Stromal cell of bone marrow (primary cell): ENCODE data around the gene DOK3.
"Not testable (repeated sequence)": the region's sequence is repeated elsewhere in the genome, so short reads cannot be mapped to it uniquely, and the experiment has no call there.

Experiments used
- DNase-seq: peaks from one replicate; pipeline ENCODE4 v3.0.0-alpha.2; 2012; ENCODE audit warnings: low read depth

The DOK3 gene

DNA sequence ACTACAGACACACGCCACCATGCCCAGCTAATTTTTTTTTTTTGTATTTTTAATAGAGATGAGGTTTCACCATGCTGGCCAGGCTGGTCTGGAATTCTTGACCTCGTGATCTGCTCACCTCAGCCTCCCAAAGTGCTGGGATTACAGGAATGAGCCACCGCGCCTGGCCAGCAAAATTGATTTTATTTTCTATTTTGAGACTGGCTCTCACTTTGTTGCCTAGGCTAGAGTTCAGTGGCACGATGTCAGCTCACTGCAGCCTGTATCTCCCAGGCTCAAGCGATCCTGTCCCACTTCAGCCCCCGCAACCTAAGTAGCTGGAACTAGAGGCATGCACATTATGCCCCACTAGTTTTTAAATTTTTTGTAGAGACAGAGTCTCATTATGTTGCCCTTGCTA lies 24.8 kb upstream of the DOK3 start:
- not testable (repeated sequence) for DNase-seq

DNA sequence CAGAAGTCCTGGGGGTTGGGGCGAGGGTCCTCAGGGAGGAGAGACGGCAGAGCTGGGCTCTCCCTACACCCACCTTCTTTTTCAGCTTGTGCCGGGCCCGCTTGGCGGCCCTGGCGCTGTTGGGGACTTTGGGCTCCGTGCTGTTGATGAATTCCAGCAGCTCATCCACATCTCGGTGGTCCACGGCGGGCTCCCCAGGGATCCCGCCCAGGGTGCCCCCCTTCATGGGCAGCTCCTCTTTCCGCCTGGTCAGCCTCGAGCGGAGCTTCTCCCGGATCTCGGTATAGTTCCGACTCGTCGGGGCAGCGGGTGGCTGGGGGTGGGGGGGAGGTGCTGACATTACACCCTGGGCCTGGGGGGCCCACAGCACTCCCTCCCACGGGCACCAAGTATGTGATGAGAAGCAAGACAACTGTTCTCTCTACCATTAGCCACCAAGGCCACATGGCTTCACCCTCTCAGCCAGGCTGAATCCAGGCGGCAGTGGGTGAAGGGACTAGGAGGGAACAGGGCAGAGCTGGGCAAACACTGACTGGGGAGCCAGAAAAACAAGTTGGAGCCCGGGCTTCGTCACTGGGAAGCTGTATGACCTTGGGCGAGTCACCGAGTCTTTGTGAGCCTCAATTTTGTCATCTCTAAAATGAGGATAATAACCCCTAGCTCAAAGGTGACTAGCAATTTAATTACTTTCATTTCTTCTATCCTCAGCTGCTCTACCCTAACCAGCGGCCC lies 21.7 kb upstream of the DOK3 start:
- no peak for DNase-seq

DNA sequence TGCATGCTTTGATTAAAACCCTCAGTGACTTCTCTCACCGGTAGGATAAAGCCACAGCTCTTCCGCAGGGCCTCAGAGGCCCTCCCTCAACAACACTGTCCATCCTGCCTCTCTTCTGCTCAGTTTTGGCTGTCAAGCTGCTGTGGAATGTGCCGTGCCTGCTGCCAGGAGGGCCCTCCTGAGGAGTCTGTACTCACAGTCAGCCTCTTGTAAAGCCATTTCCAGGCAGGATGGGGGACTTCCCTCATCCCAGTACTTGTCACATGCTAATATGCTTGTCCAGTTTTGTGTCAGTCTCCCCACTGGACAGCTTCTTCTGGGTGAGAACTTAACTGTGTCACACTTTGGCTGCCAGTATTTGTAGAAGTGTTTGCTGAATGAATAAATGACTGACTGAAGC lies 21.0 kb upstream of the DOK3 start:
- no peak for DNase-seq

DNA sequence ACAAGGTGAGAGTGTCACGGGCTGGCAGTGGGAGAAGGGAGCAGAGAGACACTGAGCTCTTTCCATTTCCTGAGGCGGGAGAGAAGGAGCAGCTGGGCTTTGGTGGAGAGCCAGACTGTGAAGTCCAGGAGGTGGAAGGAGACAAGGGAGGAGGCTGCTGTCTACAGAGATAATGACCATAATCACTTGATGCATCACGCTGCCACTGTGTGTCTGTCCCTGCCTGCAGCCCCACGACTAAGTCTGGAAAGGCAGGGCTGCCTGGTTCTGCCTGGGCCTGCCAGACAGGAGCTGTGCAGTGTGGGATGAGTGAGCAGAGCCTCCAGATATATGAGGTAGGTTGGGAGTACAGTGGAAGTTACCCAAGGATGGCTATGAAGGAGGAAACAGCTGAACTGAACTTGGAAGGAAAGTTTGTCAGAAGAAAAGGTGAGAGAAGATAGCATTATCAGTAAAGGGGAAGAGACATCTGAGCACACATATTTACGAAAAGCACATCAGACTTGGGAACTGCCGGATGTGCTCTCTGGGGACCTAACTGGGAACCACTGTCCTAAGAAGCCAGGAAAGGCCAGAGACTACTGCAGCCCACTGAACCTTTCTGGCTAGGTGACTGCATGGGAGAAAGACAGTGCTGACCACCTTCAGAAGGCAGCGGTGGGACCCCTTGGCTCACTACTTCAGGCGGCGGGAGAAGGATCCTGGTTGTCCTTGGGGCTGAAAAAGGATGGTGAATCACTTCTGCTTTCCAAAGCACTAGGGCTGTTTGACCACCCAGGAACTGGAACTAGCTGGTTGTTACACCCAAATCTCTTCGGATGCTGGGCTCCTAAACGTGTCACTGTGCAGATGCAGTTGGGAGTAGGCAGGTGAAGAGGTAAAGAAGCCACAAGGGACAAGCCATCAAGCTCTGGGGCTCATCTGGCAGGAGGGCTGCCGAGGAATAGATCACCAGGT lies 19.9 kb upstream of the DOK3 start:
- DNase-seq = no peak

DNA sequence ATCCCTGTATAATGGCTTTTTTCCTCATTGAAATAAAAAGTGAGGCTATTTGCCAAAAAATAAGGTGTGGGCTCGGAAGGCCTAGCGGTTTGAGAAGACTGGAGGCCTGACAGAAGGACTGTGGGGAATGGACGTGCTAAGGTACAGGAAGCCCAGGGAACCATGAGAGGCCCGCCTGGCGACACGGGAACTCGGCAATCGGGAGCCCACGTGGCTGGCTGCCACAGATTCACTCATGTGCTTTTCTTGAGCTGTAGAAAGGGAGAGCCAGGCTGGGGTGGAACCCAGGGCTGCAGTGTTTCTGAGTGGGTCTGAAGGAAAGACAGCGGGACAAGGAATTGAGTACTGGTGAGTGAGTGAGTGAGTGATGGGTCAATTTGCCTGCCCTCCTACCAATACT lies 19.0 kb upstream of the DOK3 start:
- DNase-seq = no peak

DNA sequence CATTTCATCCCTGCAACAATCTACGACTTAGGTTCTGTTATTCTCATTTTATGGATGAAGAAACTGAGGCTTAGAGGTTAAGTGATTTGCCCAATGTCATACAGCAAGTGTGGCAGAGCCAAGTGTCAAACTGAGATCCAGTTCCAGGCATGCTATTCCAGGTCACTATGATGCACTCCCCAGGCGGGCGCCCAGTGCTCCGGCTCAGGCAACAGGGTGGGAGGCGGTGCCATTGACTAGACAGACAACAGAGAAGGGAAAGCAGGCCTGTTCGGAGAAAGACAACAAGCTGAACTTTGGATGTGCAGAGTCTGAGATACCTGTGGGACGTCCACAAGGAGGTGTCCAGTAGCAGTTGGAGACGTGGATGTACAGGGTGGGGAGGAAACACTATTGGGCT lies 18.0 kb upstream of the DOK3 start:
- no peak for DNase-seq

DNA sequence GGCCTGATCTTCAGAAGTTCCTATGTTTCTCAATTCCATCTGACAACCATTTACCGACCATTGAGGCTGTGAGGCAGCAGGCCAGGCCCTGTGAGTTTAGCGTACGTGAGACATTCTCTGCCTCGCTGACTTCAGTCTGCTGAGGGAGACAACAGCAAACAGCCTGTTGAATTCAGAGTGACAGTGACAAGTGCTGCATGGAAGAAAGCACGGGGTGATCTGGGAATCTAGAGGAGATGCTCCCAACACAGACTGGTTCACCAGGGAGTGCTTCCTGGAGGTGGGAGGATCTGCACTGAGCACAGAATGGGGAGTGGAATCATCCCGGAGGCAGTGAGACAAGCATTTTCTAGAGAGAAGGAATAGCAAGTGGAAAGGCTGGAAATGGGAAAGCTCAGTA lies 17.2 kb upstream of the DOK3 start:
- DNase-seq = no peak

DNA sequence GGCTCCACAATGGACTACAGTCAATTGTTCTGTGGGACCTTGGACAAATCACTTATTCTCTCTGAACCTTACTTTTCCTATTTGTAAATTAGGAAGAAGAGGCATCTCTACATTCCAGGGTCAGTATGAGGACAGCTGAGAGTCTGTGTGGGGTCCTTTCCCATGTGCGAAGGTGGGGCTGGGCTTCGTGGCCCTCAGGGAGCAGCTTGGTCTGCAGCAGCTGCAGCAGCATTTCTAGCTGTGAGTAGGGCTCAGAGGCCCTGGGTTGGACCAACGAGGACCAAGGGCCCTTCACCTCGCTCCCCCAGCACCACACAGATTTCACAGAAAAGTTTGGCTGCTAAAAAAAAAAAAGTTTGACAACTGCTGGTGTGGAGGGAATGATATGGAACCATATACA lies 16.6 kb upstream of the DOK3 start:
- DNase-seq = no peak

DNA sequence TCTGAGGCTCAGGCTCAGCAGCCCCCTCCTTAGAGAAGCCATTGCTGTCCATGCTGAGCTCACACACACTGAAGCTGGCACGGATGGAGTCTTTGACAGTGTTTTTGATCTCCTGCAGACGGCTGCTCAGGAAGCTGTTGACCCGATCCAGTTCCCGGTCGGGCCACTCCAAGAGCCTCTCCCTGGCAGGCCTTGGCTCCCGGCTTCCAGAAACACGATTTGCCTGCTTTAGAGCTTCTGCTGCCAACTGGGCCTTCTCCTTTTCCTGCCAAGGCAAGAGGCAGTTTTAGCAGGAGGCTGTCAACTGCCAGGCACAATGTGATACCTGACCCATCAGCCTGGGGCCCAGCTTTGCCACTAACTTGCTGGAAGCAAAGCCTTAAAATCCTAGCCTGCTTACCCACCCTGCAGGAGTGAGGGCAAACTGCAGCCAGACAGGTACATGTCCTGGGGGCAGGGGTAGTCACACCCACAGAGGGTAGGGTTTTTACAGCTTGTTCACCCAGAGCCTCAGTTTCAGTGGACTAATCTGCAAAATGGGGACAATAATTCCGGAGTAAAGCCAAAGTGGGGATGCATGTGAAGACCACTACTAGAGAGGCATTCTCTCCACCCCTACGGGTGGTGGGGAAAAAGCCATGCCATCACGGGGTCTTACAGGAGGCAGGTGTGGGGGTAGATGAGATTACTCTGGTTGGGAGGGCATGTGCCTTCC lies 15.5 kb upstream of the DOK3 start:
- DNase-seq = no peak

DNA sequence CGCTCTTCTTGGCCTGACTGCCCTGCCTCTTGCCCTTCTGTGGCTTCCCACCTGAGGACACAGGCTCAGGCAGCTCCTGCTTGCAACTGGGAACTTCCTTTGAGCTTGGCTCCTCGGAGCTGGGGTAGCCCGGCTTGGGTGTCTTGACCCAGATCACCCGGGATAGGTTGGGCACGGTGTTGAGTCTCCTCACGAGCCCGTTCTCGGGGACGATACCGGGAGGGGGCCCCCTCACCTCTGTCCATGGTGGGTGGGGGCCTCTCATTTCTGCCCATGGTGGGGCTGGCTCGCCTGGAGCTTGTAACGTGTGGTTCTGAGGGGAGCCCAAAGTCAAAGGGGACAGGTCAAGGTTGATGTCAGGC lies 14.9 kb upstream of the DOK3 start:
- no peak for DNase-seq

DNA sequence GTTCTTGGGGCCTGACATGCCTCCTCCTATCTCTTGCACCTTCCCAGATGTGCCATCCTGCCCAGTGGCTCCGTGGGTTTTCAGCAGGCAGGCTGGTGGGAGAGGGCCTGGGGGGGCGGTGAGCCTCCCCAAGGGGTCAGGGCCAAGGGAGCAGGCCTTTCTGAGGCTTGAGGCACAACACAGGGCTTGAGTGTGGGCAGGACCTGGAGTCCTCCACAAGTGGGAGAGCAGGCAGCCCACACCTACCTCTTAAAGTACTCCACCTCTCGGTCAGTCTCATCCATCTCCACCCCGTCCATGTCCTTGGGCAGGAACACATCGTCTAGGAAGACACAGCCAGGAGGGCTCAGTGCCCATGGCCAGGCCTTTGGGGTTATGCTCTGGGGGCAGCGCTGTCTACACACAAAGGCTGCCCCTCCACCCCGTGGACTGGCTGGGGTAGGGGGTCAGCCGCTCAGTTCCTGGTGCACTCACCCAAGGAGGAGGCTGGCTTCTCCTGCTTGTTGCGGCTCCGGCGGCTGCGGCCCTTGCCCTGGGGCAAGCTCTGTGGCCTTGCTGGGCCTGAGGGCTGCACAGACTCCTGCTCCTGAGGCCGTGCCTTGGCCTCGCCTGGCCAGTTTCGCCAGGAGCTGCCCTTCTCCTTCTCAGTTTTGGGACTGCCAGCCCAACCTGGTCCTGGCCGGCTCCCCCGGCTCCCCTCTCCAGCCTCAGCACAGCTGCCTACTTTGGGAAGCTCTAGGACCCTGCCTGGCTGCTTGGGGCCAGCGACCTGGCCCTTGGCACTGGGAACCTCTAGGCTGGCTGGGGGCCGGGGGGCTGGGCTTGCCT lies 14.3 kb upstream of the DOK3 start:
- no peak for DNase-seq

DNA sequence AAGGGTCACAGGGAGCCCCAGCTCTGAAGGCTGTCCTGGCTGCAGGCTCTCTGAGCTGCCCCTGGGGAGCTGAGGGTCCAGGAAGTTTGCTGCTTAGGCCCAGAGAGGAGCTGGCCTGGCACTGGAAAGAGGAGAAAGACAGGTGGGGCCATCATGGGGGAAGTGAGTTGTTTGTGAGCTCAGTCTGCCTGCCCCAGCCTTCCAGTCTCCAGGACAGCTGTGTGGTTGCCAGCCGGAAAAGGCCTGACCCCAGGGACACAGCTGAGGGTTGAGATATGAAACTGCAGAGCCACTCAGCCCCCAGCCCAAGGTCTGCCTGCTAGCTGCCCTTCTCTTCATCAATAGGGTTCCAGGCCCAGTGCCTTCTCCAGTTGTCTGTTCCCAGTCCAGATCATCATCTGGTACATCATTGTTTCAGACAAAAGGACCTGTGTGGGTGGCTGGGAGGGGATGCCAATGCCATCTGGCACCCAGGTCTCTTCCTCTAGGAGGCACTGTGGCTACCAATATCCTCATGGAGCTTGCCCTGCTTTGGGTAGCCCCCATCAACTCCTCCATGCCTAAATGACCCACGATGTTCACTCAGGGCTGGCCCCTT lies 11.4 kb upstream of the DOK3 start:
- no peak for DNase-seq

DNA sequence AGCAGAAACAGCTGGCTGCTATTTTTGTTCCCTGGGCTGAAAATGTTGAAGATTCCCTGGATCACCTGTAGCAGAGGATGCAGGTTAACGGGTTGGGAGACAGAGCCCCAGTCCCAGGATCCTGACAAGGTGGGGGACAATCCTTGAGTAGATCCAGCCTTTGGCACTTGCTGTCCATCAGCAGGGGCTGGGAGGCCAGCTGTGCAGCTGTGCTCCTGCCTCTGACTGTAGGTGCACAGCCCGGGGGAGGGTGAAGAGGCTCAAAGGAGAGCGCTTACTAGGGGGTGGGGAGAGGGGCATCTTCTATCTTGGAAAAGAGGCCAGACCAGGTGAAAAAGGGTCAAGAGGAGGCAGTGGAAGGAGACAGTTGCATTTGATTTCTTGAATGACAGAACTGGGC lies 10.6 kb upstream of the DOK3 start:
- DNase-seq = no peak

DNA sequence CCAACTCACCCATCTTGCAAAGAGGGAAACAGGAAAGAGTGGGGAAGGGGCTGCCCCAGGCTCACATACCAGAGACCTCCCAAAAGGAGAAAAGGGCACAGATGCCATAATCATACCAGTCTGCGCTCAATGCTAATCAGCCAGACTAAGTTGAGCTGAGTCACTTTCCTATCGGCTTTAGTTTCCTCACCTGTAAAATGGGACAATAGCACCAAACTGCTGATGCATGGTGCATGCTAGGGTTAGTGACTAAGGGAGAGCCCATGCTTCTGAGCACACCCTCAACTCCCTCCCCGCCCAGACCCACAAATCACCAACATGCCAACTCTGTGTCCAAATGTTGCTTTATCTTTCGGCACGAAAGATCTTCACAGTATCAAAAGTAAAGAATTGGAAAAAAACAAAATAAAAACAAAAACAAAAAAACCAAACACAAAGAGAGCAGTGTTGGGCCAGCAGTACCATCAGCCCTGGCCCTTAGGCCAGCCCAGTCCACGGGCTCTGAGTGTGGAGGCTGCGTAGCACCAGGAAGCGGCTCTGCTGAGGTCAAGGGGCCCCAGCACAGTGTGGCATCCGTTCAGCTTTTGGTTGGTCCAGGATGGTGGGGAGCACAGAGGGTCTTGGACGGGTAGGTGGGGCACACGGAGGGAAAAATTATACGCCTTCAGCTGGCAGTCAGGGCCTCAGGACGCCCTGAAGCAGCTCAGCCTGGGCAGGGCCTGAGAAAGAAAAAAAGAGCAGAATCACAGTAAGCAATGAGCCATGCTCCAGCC lies 10.0 kb upstream of the DOK3 start:
- no peak for DNase-seq

DNA sequence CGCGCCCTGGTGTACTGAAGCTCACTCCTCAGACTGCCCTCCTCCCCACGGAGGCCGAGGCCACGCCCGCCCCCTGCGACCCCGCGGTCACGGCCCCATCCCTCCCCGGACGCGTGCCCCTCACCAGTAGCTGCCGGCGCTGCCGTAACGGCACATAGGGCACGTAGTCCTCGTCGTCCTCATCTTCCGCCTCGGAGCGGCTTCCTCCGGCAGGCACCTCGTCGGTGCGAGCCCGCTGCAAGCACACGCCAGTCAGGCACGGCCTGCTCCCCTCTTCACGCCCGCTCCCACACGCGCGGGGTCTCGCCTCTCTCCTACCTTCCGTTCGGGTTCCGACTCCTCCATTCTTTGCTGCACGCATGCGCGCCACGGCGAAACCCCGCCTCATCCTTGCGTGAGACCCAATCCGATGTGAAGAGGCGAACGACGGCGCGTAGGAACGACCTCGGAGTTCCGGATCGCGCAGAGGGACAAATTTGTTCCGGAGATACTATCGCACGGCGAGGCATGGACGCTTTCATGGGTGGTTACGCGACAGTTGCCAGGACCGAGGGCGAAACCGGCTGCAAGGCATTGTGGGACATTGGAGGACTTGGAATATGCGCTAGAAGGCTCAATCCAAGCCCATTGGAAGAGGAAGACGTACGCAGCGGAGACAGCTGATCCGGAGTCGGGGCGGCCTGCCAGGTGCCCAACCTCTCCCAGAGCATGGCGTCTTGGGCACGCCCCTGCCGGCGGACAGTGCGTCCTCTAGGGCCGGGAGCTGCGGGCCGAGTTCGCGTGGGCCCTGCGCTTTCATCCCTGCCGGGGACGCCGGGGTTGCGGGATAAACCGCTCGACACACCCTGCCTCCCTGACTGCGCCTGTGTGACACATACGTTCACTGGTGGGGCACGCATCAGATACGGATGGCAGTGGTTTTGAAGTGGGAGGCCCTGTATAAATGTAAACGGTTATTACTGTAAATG lies 7.3 kb upstream of the DOK3 start, which contains the start of gene DDX41:
Gene DDX41 (minus strand): TSS at position 361 of the 968 bp plus-strand sequence. CDS start 16 bp downstream, at position 345.
- DNase-seq = peak; percentile 99

DNA sequence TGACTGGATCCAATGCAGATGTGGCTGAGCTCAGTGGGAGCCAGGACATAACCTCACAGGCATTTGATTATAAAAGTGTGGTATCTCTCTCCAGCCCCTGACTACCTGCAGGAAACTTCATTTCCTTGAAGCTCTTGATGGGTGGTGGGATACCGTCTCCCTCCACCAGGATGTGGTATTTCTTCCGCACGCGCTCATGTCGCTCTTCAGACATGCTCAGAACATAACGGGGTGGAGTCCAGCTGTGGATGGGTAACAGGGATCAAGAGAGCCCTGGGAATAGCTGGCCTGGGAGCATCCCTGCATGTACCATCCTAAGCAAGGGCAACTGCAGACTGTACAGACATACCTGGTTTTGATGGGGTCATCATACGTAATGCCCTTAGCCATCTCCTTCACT lies 6.0 kb upstream of the DOK3 start:
- DNase-seq = no peak

DNA sequence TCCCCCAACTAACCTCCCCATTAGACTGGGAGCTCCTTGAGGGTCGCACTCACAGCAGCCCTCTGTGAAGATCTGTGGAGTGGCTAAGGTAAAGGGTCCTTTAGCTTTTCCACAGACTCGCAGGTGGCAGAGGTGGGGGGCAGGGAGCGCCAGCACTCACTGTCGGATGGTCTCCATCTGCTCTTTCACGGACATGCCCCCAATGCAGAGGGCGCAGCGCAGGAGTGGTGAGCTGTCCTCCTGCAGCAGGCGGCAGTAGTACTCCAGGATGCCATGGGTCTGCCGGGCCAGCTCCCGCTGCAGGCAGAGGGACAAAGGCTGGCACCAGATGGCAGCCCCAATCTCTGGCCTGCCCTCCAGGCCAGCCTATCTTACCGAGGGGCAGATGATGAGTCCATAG lies 4.9 kb upstream of the DOK3 start:
- DNase-seq = no peak

DNA sequence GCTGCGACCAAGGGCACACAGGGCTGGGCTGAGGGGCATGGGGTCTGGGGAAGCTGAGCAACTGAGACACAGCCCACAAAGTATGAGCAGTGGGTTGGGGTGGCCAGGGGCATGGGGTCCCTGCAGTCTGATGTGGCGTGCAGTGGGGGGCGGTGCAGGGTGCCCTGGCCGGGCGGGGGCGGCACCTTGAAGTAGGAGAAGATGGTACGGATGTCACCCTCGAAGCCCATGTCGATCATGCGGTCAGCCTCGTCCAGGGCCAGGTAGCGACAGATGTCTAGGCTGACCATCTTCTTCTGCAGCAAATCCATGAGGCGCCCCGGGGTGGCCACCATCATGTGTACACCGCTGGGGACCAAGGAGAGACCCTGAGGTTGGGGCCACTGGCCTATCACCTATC lies 3.9 kb upstream of the DOK3 start:
- DNase-seq = no peak

DNA sequence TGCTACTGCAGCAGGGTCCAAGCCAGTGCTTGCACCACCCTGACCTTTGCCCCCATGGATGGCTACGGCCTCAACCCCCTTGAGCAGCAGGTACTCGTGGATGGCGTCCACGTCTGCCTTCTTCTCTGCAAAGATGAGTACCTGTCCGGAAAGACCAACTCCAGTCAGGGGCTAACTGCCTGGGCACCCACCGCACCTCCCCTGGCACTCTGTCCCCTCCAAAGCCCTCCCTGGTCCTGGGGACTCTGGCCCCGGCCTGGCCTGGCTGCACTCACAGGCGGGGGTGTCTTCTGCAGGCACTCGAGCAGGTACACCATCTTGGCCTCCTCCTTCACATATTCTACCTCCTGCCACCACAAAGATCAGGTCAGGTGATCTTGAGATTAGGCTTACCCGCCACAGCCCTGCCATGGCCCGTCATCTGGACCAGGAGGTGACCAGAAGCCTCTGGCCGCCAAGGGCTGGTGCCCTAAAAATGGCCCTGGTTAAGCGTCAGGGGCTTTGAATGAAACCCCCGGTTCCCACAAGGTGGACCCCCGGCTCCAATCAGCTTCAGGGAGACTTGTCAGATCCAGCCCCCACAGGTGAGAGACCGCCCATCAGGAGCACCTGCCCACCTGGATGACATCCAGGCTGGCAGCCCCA lies 3.2 kb upstream of the DOK3 start:
- no peak for DNase-seq
